GM13977 (cell line): ENCODE results near the gene TMEM163.

ENCODE experiments used
- DNase-seq: peaks from one replicate; pipeline ENCODE4 v3.0.0; 2012; ENCODE audit warnings: low spot score
- CTCF ChIP-seq: IDR thresholded peaks from 2 replicates; pipeline ENCODE4 v1.5.1; 2012; ENCODE audit warnings: mild to moderate bottlenecking, control low read depth; ENCODE audit not compliant: insufficient read depth; ENCODE audit errors: extremely low read depth, missing control alignments
- in situ Hi-C: fragments of 300-500 bp; cut with MboI; formaldehyde crosslinking; loops from one replicate; pipeline ENCODE4 v1.12.0; 2022; ENCODE audit warnings: low sequenced_read_pairs, low pct_unique_long_range_greater_than_20kb, mixed read lengths, inconsistent platforms; ENCODE audit not compliant: unreplicated experiment

Gene TMEM163

GRCh38 chr2:134406311-134406710 is 312.5 kb downstream of the TMEM163 start:
- no peak for DNase-seq
- in situ Hi-C loops = loop anchor here (25.0 kb wide), 2 partner anchors 169 to 444 kb away; no protein-coding TSS in a partner anchor
- TF ChIP-seq CTCF = no peak
